Astrocyte (in vitro differentiated cells and primary cell): ENCODE results near the gene KRTAP12-2. TPM values are rescaled to one million over a fixed set of nuclear protein-coding genes. Genes with fewer than 3 reads are reported as not detected.

Source experiments
- DNase-seq: peaks from one replicate; pipeline ENCODE4 v3.0.0-alpha.2; 2010; ENCODE audit warnings: low read depth
- FAIRE-seq: peaks from 2 replicates; lab custom pipeline; 2011; peaks lifted over from hg19 to GRCh38; lab: Jason Lieb, UNC
- H2AFZ ChIP-seq: 2 replicates; pipeline ENCODE4 v1.6.0; 2012; ENCODE audit warnings: low read depth, low read length, inconsistent platforms
- H3K27ac ChIP-seq: 2 replicates; pipeline ENCODE4 v1.5.1; 2011; ENCODE audit warnings: low read depth, low read length, inconsistent platforms
- H3K27me3 ChIP-seq: 2 replicates; pipeline ENCODE4 v1.6.0; 2011; ENCODE audit warnings: low read length, inconsistent platforms; ENCODE audit not compliant: insufficient read depth
- H3K36me3 ChIP-seq: 2 replicates; pipeline ENCODE4 v1.5.1; 2011; ENCODE audit warnings: low read length, inconsistent platforms; ENCODE audit not compliant: insufficient read depth
- H3K4me1 ChIP-seq: 2 replicates; pipeline ENCODE4 v1.5.1; 2011; ENCODE audit warnings: low read length, inconsistent platforms; ENCODE audit not compliant: insufficient read depth
- H3K4me2 ChIP-seq: 2 replicates; pipeline ENCODE4 v1.6.0; 2012; ENCODE audit warnings: low read length, inconsistent platforms
- H3K4me3 ChIP-seq: 2 replicates; pipeline ENCODE4 v1.5.1; 2011; ENCODE audit warnings: low read depth, mild to moderate bottlenecking, low read length, inconsistent platforms; ENCODE audit not compliant: insufficient read depth
- H3K79me2 ChIP-seq: 2 replicates; pipeline ENCODE4 v1.6.0; 2012; ENCODE audit warnings: mild to moderate bottlenecking, low read length, inconsistent platforms; ENCODE audit not compliant: insufficient read depth
- H3K9ac ChIP-seq: 2 replicates; pipeline ENCODE4 v1.6.0; 2012; ENCODE audit warnings: mild to moderate bottlenecking, low read length, inconsistent platforms
- H3K9me3 ChIP-seq: 2 replicates; pipeline ENCODE4 v1.5.1; 2012; ENCODE audit warnings: low read depth, mild to moderate bottlenecking, low read length, inconsistent platforms; ENCODE audit not compliant: insufficient read depth
- H4K20me1 ChIP-seq: 2 replicates; pipeline ENCODE4 v1.6.0; 2012; ENCODE audit warnings: low read length, inconsistent platforms; ENCODE audit not compliant: insufficient read depth
- H3K27ac Mint-ChIP-seq: one replicate; pipeline ENCODE4 v1.8.0; 2021; ENCODE audit warnings: mild to moderate bottlenecking, mixed read lengths; ENCODE audit not compliant: unreplicated experiment
- H3K27me3 Mint-ChIP-seq: one replicate; pipeline ENCODE4 v1.8.0; 2021; ENCODE audit warnings: low read depth, mixed read lengths; ENCODE audit not compliant: unreplicated experiment
- H3K36me3 Mint-ChIP-seq: one replicate; pipeline ENCODE4 v1.8.0; 2021; ENCODE audit warnings: low read depth, mixed read lengths; ENCODE audit not compliant: unreplicated experiment
- H3K4me1 Mint-ChIP-seq: one replicate; pipeline ENCODE4 v1.8.0; 2021; ENCODE audit warnings: low read depth, mixed read lengths; ENCODE audit not compliant: unreplicated experiment
- H3K4me3 Mint-ChIP-seq: one replicate; pipeline ENCODE4 v1.8.0; 2021; ENCODE audit warnings: mild to moderate bottlenecking, moderate library complexity, mixed read lengths; ENCODE audit not compliant: unreplicated experiment
- H3K9me3 Mint-ChIP-seq: one replicate; pipeline ENCODE4 v1.8.0; 2021; ENCODE audit warnings: mild to moderate bottlenecking, mixed read lengths; ENCODE audit not compliant: unreplicated experiment
- CTCF ChIP-seq: IDR thresholded peaks from 2 replicates; pipeline ENCODE4 v1.5.1; 2011; ENCODE audit warnings: low read depth, mild to moderate bottlenecking, inconsistent platforms, low read length, moderate library complexity; ENCODE audit not compliant: insufficient read depth
- EZH2 ChIP-seq: IDR thresholded peaks from 2 replicates; pipeline ENCODE4 v1.6.1; 2012; ENCODE audit warnings: mild to moderate bottlenecking, low read length, inconsistent platforms; ENCODE audit not compliant: insufficient read depth
- total RNA-seq: library from RNA; stranded (reverse); gene quantifications from 2 replicates; pipeline ENCODE4 v1.2.1, GENCODE V29; 2021

Gene KRTAP12-2
- total RNA-seq, 1 donor from 2014 or later, result not detected

DNA sequence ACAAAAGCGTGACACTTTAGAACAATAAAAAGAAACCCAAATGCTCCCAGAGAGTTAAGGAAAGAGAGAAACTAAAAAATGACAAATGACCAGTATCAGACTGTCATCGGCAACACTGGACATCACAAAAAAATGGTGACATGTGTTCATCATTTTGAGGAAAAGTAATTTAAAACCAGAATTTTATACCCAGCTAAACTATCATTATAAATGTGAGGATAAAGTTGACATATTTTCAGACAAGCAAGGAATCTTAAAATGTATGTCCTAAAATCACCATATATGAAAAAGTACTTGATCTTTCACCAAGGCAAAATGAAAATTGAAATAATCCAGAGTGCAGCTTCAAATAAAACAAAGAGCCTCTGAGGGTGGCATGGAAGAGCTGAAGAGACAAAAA, 21.8 kb downstream of the KRTAP12-2 start:
- H3K9me3 Mint-ChIP-seq, result peaks cover 24% of the 10 kb centered on the region
- FAIRE-seq (no peak), DNase-seq (no peak)
- no peak overlapping the region for H3K27ac Mint-ChIP-seq
- H3K27me3 Mint-ChIP-seq, result peaks cover 33% of the 10 kb centered on the region
- H3K79me2 ChIP-seq, result no peaks in the 10 kb centered on the region
- no peak for TF ChIP-seq EZH2
- no peak for TF ChIP-seq CTCF
- no peak overlapping the region for H2AFZ ChIP-seq
- H3K36me3 ChIP-seq, result no peaks in the 10 kb centered on the region
- H3K9ac ChIP-seq, result no peak overlapping the region
- no peak overlapping the region for H3K4me3 Mint-ChIP-seq
- H3K36me3 Mint-ChIP-seq, result no peaks in the 10 kb centered on the region
- no peaks in the 10 kb centered on the region for H3K4me1 ChIP-seq
- H3K27ac ChIP-seq, result no peak overlapping the region
- H3K9me3 ChIP-seq, result peaks cover 2% of the 10 kb centered on the region
- no peak overlapping the region for H3K4me2 ChIP-seq
- no peak overlapping the region for H3K4me3 ChIP-seq
- H4K20me1 ChIP-seq, result no peaks in the 10 kb centered on the region
- no peaks in the 10 kb centered on the region for H3K4me1 Mint-ChIP-seq
- no peaks in the 10 kb centered on the region for H3K27me3 ChIP-seq

- no peaks in the 10 kb centered on the region for H3K36me3 Mint-ChIP-seq
- no peak overlapping the region for H3K4me3 Mint-ChIP-seq
- no peak overlapping the region for H2AFZ ChIP-seq
- DNase-seq, result no peak
- peaks cover 26% of the 10 kb centered on the region for H3K9me3 Mint-ChIP-seq
- no peaks in the 10 kb centered on the region for H4K20me1 ChIP-seq
- no peak overlapping the region for H3K27ac Mint-ChIP-seq
- FAIRE-seq, result no peak
- peaks cover 34% of the 10 kb centered on the region for H3K27me3 Mint-ChIP-seq
- H3K9ac ChIP-seq, result no peak overlapping the region
- peaks cover 2% of the 10 kb centered on the region for H3K9me3 ChIP-seq
- H3K79me2 ChIP-seq, result no peaks in the 10 kb centered on the region
- no peak overlapping the region for H3K27ac ChIP-seq
- TF ChIP-seq CTCF (no peak), EZH2 (no peak)
- no peaks in the 10 kb centered on the region for H3K27me3 ChIP-seq
- no peak overlapping the region for H3K4me3 ChIP-seq
- no peaks in the 10 kb centered on the region for H3K4me1 Mint-ChIP-seq
- H3K36me3 ChIP-seq, result no peaks in the 10 kb centered on the region
- no peak overlapping the region for H3K4me2 ChIP-seq
- H3K4me1 ChIP-seq, result no peaks in the 10 kb centered on the region
Observed at GRCh38 chr21:44643741-44644310, 22.9 kb downstream of the KRTAP12-2 start.

- no peaks in the 10 kb centered on the region for H3K4me1 Mint-ChIP-seq
- no peak for TF ChIP-seq EZH2
- no peak for TF ChIP-seq CTCF
- peaks cover 25% of the 10 kb centered on the region for H3K9me3 Mint-ChIP-seq
Observed at GRCh38 chr21:44640761-44641160, 26.0 kb downstream of the KRTAP12-2 start.

More at GRCh38 chr21:44640761-44641160, 26.0 kb downstream of the KRTAP12-2 start:
- Histone ChIP-seq H3K27me3 (no peaks in the 10 kb centered on the region), H3K9me3 (peaks cover 2% of the 10 kb centered on the region), H4K20me1 (no peaks in the 10 kb centered on the region), H3K4me2 (no peak overlapping the region), H3K36me3 (no peaks in the 10 kb centered on the region), H3K9ac (no peak overlapping the region), H3K27ac (no peak overlapping the region), H3K79me2 (no peaks in the 10 kb centered on the region), H3K4me1 (no peaks in the 10 kb centered on the region), H2AFZ (no peak overlapping the region), H3K4me3 (no peak overlapping the region)
- DNase-seq (no peak), FAIRE-seq (no peak)
- H3K4me3 Mint-ChIP-seq, result no peak overlapping the region
- H3K27ac Mint-ChIP-seq, result no peak overlapping the region
- peaks cover 35% of the 10 kb centered on the region for H3K27me3 Mint-ChIP-seq
- no peaks in the 10 kb centered on the region for H3K36me3 Mint-ChIP-seq
